Kidney (tissue), 14 donors: Measurements from ENCODE around the gene PEAK3. TPM values are rescaled to one million over a fixed set of nuclear protein-coding genes. Genes with fewer than 3 reads are reported as not detected.

ENCODE experiments used
- DNase-seq, 5 donors: peaks; one replicate each; pipeline ENCODE4 v3.0.0-alpha.2; 2013 to 2020
- FAIRE-seq: peaks from 2 replicates; lab custom pipeline; 2012; peaks lifted over from hg19 to GRCh38; lab: Jason Lieb, UNC
- H3K27ac ChIP-seq, 2 donors: one replicate each; pipeline ENCODE4 v1.7.0; 2013; ENCODE audit warnings: low read depth in 2 of 2, low read length in 2 of 2, inconsistent platforms in 1 of 2
- H3K27me3 ChIP-seq: one replicate; pipeline ENCODE4 v1.7.1; 2013; ENCODE audit warnings: low read length, inconsistent platforms; ENCODE audit not compliant: control insufficient read depth, insufficient read depth
- H3K36me3 ChIP-seq, 3 donors: one replicate each; pipeline versions ENCODE4 v1.7.0 to v1.7.1; 2013; ENCODE audit warnings: low read length in 3 of 3, control low read depth in 1 of 3, inconsistent platforms in 1 of 3; ENCODE audit not compliant: insufficient read depth in 3 of 3, control insufficient read depth in 2 of 3
- H3K4me1 ChIP-seq, 3 donors: one replicate each; pipeline versions ENCODE4 v1.7.0 to v1.7.1; 2013; ENCODE audit warnings: low read length in 3 of 3, inconsistent platforms in 1 of 3, low read depth in 1 of 3; ENCODE audit not compliant: control insufficient read depth in 2 of 3, insufficient read depth in 2 of 3
- H3K4me3 ChIP-seq, 3 donors: one replicate each; pipeline versions ENCODE4 v1.7.0 to v1.8.1; 2013; ENCODE audit warnings: low read length in 3 of 3, control low read depth in 1 of 3, inconsistent platforms in 1 of 3
- H3K9ac ChIP-seq, 3 donors: one replicate each; pipeline versions ENCODE4 v1.7.0 to v1.7.1; 2013; ENCODE audit warnings: low read length in 3 of 3, control low read depth in 1 of 3, inconsistent platforms in 1 of 3
- H3K9me3 ChIP-seq, 3 donors: one replicate each; pipeline versions ENCODE4 v1.7.0 to v1.7.1; 2013; ENCODE audit warnings: low read length in 3 of 3, control low read depth in 1 of 3, inconsistent platforms in 1 of 3; ENCODE audit not compliant: control insufficient read depth in 2 of 3, insufficient read depth in 1 of 3
- intact Hi-C: fragments of 100-400 bp; cut with DNase I; formaldehyde crosslinking; loops from one replicate; pipeline ENCODE4 v1.11.1; 2022
- polyA plus RNA-seq: library from polyadenylated mRNA; stranded (reverse); fragments of 350-450 nt; fragmentation: Illumina TruSeq; extraction: RNeasy Lipid Tissue Mini Kit (QIAGEN cat#74804); gene quantifications from one replicate; pipeline ENCODE4 v1.2.3, GENCODE V29; 2014; ENCODE audit warnings: low read depth, low replicate concordance; ENCODE audit not compliant: insufficient read depth
- total RNA-seq: library from RNA; stranded (reverse); fragmentation: NEBNext Ultra II Directional; extraction: Animal tissue kit (Norgen Biotek cat#: 25700); gene quantifications from one replicate; pipeline ENCODE4 v1.2.1, GENCODE V29; 2021
- TF ChIP-seq, protein P1 (sequence below): IDR thresholded peaks from 3 replicates; pipeline ENCODE4 v1.5.1; 2012; ENCODE audit warnings: mild to moderate bottlenecking, moderate library complexity, borderline replicate concordance; ENCODE audit not compliant: insufficient read depth; ENCODE audit errors: extremely low read depth
- donor health status: control.
- donor health status: control.
- donor health status: control.
- donor health status: control.
- donor health status: control.
- donor health status: DM: yes; HTN: yes; CAD: no.
- donor health status: Normal renal cell carcinoma (clear cell type).

PEAK3 gene
- total and polyA plus RNA-seq, 2 donors from 2014 or later: 2.1 TPM; not detected in 1

DNA sequence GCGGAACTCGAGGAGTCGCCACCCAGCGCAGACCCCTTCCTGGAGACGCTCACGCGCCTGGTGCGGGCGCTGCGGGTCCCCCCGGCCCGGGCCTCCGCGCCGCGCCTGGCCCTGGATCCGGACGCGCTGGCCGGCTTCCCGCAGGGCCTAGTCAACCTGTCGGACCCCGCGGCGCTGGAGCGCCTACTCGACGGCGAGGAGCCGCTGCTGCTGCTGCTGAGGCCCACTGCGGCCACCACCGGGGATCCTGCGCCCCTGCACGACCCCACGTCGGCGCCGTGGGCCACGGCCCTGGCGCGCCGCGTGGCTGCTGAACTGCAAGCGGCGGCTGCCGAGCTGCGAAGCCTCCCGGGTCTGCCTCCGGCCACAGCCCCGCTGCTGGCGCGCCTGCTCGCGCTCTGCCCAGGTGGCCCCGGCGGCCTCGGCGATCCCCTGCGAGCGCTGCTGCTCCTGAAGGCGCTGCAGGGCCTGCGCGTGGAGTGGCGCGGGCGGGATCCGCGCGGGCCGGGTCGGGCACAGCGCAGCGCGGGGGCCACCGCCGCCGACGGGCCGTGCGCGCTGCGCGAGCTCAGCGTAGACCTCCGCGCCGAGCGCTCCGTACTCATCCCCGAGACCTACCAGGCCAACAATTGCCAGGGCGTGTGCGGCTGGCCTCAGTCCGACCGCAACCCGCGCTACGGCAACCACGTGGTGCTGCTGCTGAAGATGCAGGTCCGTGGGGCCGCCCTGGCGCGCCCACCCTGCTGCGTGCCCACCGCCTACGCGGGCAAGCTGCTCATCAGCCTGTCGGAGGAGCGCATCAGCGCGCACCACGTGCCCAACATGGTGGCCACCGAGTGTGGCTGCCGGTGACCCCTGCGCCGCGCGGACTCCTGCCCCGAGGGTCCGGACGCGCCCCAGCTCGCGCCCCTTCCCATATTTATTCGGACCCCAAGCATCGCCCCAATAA, 30.6 kb downstream of the PEAK3 start:
- Histone ChIP-seq H3K4me3 (no peak overlapping the region), H3K4me1 (peaks cover 0 to 6% (median 0%) of the 10 kb centered on the region in 3 donors), H3K36me3 (peaks cover 0 to 11% (median 0%) of the 10 kb centered on the region in 3 donors), H3K27me3 (peaks cover 2% of the 10 kb centered on the region), H3K27ac (no peak overlapping the region), H3K9me3 (no peaks in the 10 kb centered on the region), H3K9ac (no peak overlapping the region)
- FAIRE-seq: no peak
- DNase-seq: peak in 1 of 5 donors; percentile 74
- intact Hi-C loops: no loop called here
- TF ChIP-seq, protein P1, sequence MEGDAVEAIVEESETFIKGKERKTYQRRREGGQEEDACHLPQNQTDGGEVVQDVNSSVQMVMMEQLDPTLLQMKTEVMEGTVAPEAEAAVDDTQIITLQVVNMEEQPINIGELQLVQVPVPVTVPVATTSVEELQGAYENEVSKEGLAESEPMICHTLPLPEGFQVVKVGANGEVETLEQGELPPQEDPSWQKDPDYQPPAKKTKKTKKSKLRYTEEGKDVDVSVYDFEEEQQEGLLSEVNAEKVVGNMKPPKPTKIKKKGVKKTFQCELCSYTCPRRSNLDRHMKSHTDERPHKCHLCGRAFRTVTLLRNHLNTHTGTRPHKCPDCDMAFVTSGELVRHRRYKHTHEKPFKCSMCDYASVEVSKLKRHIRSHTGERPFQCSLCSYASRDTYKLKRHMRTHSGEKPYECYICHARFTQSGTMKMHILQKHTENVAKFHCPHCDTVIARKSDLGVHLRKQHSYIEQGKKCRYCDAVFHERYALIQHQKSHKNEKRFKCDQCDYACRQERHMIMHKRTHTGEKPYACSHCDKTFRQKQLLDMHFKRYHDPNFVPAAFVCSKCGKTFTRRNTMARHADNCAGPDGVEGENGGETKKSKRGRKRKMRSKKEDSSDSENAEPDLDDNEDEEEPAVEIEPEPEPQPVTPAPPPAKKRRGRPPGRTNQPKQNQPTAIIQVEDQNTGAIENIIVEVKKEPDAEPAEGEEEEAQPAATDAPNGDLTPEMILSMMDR: no peak

DNA sequence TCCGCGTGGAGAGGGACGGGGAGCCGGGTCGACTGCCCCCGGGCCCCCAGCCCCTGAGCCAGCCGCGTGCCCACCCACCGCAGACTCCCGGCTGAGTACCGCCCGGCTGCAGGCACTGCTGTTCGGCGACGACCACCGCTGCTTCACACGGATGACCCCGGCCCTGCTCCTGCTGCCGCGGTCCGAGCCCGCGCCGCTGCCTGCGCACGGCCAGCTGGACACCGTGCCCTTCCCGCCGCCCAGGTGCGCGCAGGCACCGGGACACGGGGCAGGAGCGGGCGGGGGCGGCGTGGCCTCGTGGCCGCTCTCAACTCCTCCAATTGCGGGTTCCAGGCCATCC, 31.2 kb downstream of the PEAK3 start:
- peaks cover 2% of the 10 kb centered on the region for H3K27me3 ChIP-seq
- no peak overlapping the region for H3K9ac ChIP-seq
- intact Hi-C loops: no loop called here
- H3K36me3 ChIP-seq: peaks cover 0 to 16% (median under 1%) of the 10 kb centered on the region in 3 donors
- H3K4me3 ChIP-seq: no peak overlapping the region
- no peak overlapping the region for H3K27ac ChIP-seq
- no peaks in the 10 kb centered on the region for H3K9me3 ChIP-seq
- TF ChIP-seq, protein P1: no peak
- peaks cover 0 to 6% (median 0%) of the 10 kb centered on the region in 3 donors for H3K4me1 ChIP-seq
- FAIRE-seq: no peak
- peak in 1 of 5 donors; percentile 54 for DNase-seq

DNA sequence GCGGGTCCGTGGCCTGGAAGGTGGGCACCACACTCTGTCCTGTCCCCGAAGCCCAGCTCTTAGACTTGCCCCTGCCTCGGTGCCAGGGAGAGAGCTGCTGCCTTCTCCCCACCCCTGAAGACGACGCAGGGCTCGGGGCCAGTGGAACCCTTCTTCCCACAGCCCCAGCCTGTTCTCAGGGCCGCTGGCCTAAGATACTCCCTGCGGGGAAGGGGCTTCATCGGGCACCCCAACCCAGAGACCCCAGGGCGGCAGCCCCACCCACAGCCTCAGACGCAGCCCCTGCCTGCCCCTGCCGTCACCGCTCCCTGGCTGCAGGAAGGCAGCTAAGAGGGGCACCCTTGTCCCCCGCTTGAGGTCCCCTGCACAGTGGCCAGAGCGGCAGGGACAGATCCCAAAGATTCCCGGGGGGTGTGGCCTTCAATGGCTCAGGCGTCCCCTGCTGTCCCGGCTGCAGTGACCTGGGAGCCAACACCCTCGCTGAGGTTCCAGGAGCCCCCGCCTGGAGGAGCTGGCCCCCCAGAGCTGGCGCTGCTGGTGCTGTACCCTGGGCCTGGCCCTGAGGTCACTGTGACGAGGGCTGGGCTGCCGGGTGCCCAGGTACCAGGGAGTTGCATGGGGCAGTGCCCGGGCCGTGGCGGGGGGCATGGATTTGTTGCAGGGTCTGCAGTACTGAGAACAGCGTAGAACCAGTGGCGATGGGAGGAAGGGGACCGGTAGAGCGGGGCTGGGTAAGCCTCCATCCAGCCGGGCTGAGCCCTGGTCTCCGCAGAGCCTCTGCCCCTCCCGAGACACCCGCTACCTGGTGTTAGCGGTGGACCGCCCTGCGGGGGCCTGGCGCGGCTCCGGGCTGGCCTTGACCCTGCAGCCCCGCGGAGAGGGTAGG, 31.9 kb downstream of the PEAK3 start:
- H3K9ac ChIP-seq: no peak overlapping the region
- peaks cover 0 to 21% (median 4%) of the 10 kb centered on the region in 3 donors for H3K36me3 ChIP-seq
- TF ChIP-seq, protein P1: no peak
- H3K4me3 ChIP-seq: no peak overlapping the region
- no peak overlapping the region for H3K27ac ChIP-seq
- FAIRE-seq (no peak), DNase-seq (peak in 1 of 5 donors; percentile 76)
- peaks cover 2% of the 10 kb centered on the region for H3K27me3 ChIP-seq
- H3K9me3 ChIP-seq: no peaks in the 10 kb centered on the region
- intact Hi-C loops: no loop called here
- H3K4me1 ChIP-seq: peaks cover 0 to 6% (median 0%) of the 10 kb centered on the region in 3 donors
